Activated T-helper 2 cell treated with anti-CD3 and anti-CD28 coated beads, Interferon-gamma antibody, Interleukin-2, Interleukin-4, amounts not matched to agents 10 μg/mL and 5 μg/mL and 100 μg/mL, durations not matched to agents 14 hours and 24 hours and 36 hours (primary cell): ENCODE results near the gene SMIM31. TPM values are rescaled to one million over a fixed set of nuclear protein-coding genes. Genes with fewer than 3 reads are reported as not detected.

Source experiments
- DNase-seq: peaks from one replicate; pipeline ENCODE4 v3.0.0; 2021; ENCODE audit warnings: low spot score
- H3K27ac Mint-ChIP-seq: one replicate; pipeline ENCODE4 v1.8.0; 2021; ENCODE audit warnings: mixed read lengths
- H3K27me3 Mint-ChIP-seq: one replicate; pipeline ENCODE4 v1.8.0; 2021; ENCODE audit warnings: low read depth, mixed read lengths
- H3K36me3 Mint-ChIP-seq: one replicate; pipeline ENCODE4 v1.8.0; 2021; ENCODE audit warnings: low read depth, mixed read lengths
- H3K4me1 Mint-ChIP-seq: one replicate; pipeline ENCODE4 v1.8.0; 2021; ENCODE audit warnings: low read depth, mixed read lengths
- H3K4me3 Mint-ChIP-seq: one replicate; pipeline ENCODE4 v1.8.0; 2021; ENCODE audit warnings: low read depth, mild to moderate bottlenecking, moderate library complexity, mixed read lengths
- H3K9me3 Mint-ChIP-seq: one replicate; pipeline ENCODE4 v1.8.0; 2021; ENCODE audit warnings: mixed read lengths
- intact Hi-C: fragments of 100-400 bp; cut with micrococcal nuclease; formaldehyde crosslinking; loops from one replicate; pipeline ENCODE4 v1.15.1; 2023
- total RNA-seq: library from RNA; stranded (reverse); gene quantifications from 2 replicates; pipeline ENCODE4 v1.2.3, GENCODE V29; 2022

Gene SMIM31
- total RNA-seq: not detected in 2 replicates

DNA sequence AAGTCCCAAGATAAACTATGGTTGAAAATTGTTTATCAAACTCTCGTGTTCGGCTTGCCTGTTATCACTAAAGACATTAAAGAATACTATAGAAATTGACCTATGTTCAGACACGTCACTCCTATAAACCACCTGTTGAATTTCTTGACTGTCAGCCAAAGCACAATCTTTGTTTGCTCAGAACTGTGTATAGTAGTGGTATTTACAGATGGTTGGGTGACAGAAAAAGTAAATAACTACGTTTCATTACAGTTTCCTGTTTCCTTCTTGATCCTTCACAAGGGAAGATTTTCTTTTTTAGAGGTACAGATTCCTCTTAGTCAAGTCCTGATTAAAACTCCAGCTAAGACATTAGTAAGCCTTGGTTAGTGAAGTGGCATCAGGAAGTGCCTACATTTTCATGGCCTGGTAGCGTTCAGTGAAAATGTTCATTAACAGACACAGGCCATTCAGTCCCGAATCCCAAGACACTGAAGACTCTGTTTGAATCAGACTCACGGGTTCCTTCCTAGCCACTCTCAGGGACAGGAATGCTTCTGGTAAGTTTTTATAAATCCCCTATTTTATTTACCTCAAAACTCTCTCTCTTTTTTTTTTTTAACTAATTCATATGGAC is at the start of gene SMIM31:
SMIM31 (plus strand) TSS at position 259 of the 616 bp plus-strand sequence. CDS start 16,313 bp downstream, outside the sequence.
- Mint-ChIP-seq H3K27ac (no peak within 1 kb of the TSS), H3K9me3 (no peaks in the 10 kb centered on the region), H3K4me1 (no peaks in the 10 kb centered on the region), H3K36me3 (no peaks in the 10 kb centered on the region), H3K27me3 (no peaks in the 10 kb centered on the region), H3K4me3 (no peak within 1 kb of the TSS)
- DNase-seq: no peak
- intact Hi-C loops: no loop called here

DNA sequence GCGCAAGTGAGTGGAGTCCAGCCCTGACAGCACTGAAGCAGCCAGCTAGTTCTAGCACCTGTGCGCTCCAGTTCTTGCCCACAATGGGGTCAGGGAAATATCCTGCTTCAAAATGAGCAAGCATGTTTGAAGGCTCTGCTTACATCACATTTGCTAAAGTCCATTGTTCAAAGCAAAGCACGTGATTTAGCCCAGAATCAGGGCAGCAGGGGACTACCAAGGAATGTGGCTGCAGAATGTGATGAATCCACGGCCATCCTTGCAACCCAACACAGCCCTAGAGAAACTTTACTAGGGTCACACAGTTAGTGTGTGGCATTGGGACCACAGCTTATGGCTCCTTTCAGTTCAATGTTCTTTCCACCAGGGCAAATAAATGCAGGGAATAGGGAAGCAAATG is 47.3 kb upstream of the SMIM31 start:
- Mint-ChIP-seq H3K27me3 (no peaks in the 10 kb centered on the region), H3K4me3 (no peak overlapping the region), H3K9me3 (no peaks in the 10 kb centered on the region), H3K4me1 (peaks cover 1% of the 10 kb centered on the region), H3K27ac (no peak overlapping the region), H3K36me3 (no peaks in the 10 kb centered on the region)
- no peak for DNase-seq
- intact Hi-C loops: no loop called here

- H3K27ac Mint-ChIP-seq: no peak overlapping the region
- no peaks in the 10 kb centered on the region for H3K4me1 Mint-ChIP-seq
- H3K9me3 Mint-ChIP-seq: no peaks in the 10 kb centered on the region
- H3K4me3 Mint-ChIP-seq: no peak overlapping the region
- H3K27me3 Mint-ChIP-seq: no peaks in the 10 kb centered on the region
- no peak for DNase-seq
- intact Hi-C loops: no loop called here
- no peaks in the 10 kb centered on the region for H3K36me3 Mint-ChIP-seq
Observed at GRCh38 chr4:164716901-164717300, 37.0 kb upstream of the SMIM31 start.

GRCh38 chr4:164718827-164719226 is 35.1 kb upstream of the SMIM31 start:
- no peaks in the 10 kb centered on the region for H3K27me3 Mint-ChIP-seq
- no peaks in the 10 kb centered on the region for H3K4me1 Mint-ChIP-seq
- no peak overlapping the region for H3K27ac Mint-ChIP-seq
- no peaks in the 10 kb centered on the region for H3K36me3 Mint-ChIP-seq
- DNase-seq: no peak
- intact Hi-C loops: no loop called here
- H3K9me3 Mint-ChIP-seq: no peaks in the 10 kb centered on the region
- H3K4me3 Mint-ChIP-seq: no peak overlapping the region

DNA sequence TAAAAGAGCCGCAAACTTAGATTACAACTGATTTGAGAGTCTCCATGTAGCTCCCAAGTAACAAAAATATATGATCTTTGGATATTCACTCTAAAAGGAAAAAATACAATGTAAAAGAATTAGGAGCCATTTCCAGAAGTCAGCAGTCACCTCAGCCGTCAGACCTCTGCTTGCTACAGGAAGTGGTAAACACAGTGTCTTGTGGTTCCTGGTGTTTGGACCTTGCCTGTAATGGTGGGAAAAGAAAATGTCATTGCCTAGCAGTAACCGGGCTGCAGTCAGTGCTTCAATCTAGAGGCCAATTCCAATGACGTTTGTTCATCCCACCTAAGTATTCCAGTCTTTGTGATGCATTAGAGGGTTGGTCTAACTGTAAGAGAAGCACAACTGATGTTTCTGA is 28.9 kb upstream of the SMIM31 start:
- Mint-ChIP-seq H3K27ac (no peak overlapping the region), H3K9me3 (no peaks in the 10 kb centered on the region), H3K4me1 (peaks cover 2% of the 10 kb centered on the region), H3K27me3 (peaks cover 4% of the 10 kb centered on the region), H3K36me3 (no peaks in the 10 kb centered on the region), H3K4me3 (no peak overlapping the region)
- intact Hi-C loops: no loop called here
- DNase-seq: no peak

DNA sequence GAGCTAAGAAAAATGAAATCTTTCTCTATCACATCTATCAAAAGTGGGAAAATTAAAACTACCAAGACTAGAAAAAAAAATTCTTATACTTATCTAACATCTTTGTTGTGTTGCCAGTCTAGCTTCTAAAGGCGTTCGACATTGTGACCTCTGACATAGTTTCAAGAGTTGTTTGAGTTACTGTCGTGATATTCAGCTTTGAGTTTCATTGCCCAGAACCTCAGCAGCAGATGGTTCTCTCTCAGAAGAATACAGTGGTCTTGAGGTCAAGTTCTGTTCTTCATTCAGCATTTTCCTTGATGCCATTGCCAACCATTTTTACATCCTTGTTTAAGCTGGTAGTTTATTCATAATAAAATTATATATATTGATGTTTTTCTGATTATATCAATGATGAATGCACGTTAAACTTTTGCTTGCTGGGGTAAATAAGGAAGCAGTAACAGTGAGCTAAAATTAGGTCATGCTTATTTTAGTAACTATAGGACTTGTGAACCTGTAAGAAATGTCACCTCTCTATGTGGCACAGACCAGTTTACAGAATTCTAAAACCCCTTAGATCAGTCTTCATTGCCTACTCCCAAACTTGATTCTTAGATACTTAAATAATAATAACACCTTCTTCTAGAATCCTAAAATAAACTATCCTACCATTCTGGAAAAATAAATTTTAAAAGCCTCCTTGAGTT is 23.1 kb upstream of the SMIM31 start:
- no peaks in the 10 kb centered on the region for H3K9me3 Mint-ChIP-seq
- peaks cover 11% of the 10 kb centered on the region for H3K27me3 Mint-ChIP-seq
- intact Hi-C loops: loop anchor here (1.0 to 10.0 kb wide), 2 partner anchors 31 to 1176 kb away; no protein-coding TSS in a partner anchor
- no peak overlapping the region for H3K4me3 Mint-ChIP-seq
- H3K36me3 Mint-ChIP-seq: no peaks in the 10 kb centered on the region
- H3K27ac Mint-ChIP-seq: no peak overlapping the region
- H3K4me1 Mint-ChIP-seq: no peaks in the 10 kb centered on the region
- DNase-seq: no peak

DNA sequence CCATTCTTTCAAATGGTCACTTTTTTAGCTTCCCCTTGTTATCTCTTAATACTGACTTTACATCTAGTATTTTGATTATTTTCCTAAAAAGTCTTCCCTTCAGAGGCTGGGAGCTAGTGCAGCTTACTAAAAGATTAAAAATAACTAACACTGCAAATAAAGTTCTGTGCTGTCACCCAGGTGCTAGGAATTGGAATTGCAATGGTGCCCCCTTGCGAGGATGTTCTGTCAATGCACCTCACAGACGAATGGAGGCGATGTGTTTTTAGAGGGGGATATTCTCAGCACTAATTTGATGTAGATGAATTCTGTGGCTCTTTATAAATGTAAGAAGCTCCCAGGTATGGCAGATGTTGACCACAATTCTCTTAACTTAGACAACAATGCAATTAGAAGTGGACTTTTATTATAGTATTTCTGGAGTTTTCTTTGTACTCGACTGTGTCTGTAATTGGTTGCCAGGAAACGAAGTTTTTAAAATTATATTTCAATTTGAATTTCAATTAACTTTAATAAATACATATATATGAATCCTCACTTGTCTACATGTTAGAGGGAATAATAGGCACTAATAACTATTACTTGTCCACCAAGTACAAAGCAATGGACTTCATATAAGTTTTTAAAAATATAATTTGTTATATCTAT is 22.0 kb upstream of the SMIM31 start:
- H3K27ac Mint-ChIP-seq: no peak overlapping the region
- peaks cover 11% of the 10 kb centered on the region for H3K27me3 Mint-ChIP-seq
- H3K9me3 Mint-ChIP-seq: no peaks in the 10 kb centered on the region
- DNase-seq: peak; percentile 15
- intact Hi-C loops: loop anchor here (1.0 to 10.0 kb wide), 2 partner anchors 32 to 1177 kb away; no protein-coding TSS in a partner anchor
- H3K4me3 Mint-ChIP-seq: no peak overlapping the region
- H3K36me3 Mint-ChIP-seq: no peaks in the 10 kb centered on the region
- H3K4me1 Mint-ChIP-seq: no peaks in the 10 kb centered on the region

DNA sequence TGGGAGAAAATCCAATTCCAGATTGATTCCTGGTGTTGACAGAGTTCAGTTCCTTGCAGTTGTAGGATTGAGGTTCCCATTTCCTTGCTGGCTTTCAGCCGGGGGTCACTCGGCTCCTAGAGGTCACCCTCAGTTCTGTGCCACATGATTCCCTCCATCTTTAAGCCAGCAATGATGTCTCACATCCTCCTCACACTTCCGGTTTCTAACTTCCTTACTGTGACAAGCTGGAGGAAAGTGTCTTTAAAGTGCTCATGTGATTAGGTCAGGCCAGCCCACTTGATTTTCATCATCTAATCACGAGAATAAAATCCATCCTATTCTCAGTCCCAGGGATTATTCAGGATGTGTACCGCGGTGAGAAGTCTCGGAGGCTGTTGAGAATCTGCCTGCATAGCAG is 19.4 kb upstream of the SMIM31 start:
- Mint-ChIP-seq H3K9me3 (no peaks in the 10 kb centered on the region), H3K4me3 (no peak overlapping the region), H3K36me3 (no peaks in the 10 kb centered on the region), H3K4me1 (no peaks in the 10 kb centered on the region), H3K27ac (no peak overlapping the region), H3K27me3 (peaks cover 9% of the 10 kb centered on the region)
- intact Hi-C loops: loop anchor here (10.0 kb wide), 1 partner anchor 1180 kb away; no protein-coding TSS in a partner anchor
- no peak for DNase-seq

DNA sequence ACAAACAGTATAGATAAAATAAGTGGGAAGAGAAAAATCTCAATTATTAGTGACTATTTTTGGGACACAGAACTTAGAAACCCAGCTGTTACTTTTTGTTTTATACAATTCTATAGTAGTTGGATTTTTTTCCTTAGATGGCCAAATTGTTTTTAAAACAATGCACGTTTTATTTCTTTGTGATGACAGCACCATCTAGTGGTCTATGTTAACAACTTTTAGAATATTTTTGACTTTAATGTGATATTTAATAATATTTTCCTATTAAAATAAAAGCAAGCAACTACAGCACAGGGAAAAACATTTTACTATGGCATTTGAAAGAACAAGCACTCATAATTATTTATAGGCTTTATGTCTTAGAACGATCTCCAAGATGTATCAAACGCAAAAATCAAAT is 5.6 kb upstream of the SMIM31 start:
- Mint-ChIP-seq H3K4me3 (no peak overlapping the region), H3K9me3 (no peaks in the 10 kb centered on the region), H3K27ac (no peak overlapping the region), H3K27me3 (no peaks in the 10 kb centered on the region), H3K4me1 (no peaks in the 10 kb centered on the region), H3K36me3 (no peaks in the 10 kb centered on the region)
- intact Hi-C loops: no loop called here
- DNase-seq: no peak

DNA sequence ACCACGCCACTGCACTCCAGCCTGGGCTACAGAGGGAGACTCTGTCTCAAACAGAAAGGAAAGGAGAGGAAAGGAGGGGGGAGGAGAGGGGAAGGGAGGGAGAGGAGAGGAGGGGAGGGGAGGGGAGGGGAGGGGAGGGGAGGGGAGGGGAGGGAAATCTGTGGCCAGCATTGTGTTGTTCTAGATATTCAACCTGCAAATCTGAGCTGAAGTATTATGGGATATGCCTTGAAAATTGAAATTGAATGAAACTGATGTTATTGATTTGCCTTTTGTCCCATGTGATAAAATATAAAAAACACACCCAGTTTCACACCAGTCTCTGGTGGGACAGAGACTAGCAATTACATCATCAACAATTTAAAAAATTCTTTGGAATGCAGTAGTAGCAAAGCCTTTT is 1.5 kb downstream of the SMIM31 start:
- intact Hi-C loops: no loop called here

DNA sequence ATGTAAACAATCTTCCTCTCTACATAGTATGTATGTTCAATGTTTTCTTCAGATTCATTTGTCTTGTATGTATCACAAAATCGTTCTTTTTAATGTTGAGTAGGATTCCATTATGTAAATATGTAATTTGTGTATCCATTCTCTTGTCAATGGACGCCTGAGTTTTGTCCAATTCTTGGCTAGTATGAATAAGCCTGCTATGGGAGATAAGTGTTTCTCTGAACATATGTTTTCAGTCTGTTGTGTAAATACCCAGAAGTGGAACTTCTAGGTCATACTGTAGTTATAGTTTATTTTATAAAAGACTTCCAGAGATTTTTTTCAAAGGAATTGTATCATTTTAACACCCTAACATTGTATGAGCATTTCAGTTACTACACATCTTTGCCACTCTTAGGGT is 2.8 kb downstream of the SMIM31 start:
- intact Hi-C loops: no loop called here
- H3K9me3 Mint-ChIP-seq: no peaks in the 10 kb centered on the region
- no peaks in the 10 kb centered on the region for H3K27me3 Mint-ChIP-seq
- H3K36me3 Mint-ChIP-seq: no peaks in the 10 kb centered on the region
- no peak overlapping the region for H3K4me3 Mint-ChIP-seq
- DNase-seq: no peak
- no peak overlapping the region for H3K27ac Mint-ChIP-seq
- H3K4me1 Mint-ChIP-seq: no peaks in the 10 kb centered on the region

More for the DNA sequence above, 1.5 kb downstream of the SMIM31 start:
- Mint-ChIP-seq H3K4me1 (no peaks in the 10 kb centered on the region), H3K9me3 (no peaks in the 10 kb centered on the region), H3K27me3 (no peaks in the 10 kb centered on the region), H3K4me3 (no peak overlapping the region), H3K27ac (no peak overlapping the region), H3K36me3 (no peaks in the 10 kb centered on the region)
- DNase-seq: no peak

DNA sequence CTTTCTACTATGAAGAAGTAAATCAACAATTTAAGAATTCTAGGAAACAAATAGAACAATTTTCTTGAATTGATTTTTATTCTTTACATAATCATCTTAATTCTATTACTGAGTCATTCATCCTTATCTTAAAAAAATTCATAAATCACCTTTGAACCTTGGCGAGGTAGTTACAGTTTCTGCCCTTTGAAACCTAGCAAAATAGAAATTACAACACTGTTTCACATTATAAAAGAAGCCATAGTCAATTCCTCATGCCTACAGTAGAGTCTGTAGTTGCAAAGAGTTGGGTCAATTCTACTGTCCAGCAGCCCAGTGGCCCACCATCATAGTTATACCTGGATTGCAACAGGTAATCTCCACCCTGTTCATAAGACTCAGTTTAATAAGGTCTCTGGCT is 7.3 kb downstream of the SMIM31 start:
- no peak for DNase-seq
- Mint-ChIP-seq H3K4me3 (no peak overlapping the region), H3K27ac (no peak overlapping the region), H3K4me1 (no peaks in the 10 kb centered on the region), H3K27me3 (no peaks in the 10 kb centered on the region), H3K36me3 (no peaks in the 10 kb centered on the region), H3K9me3 (no peaks in the 10 kb centered on the region)
- intact Hi-C loops: no loop called here

- intact Hi-C loops: no loop called here
- DNase-seq: no peak
- H3K4me3 Mint-ChIP-seq: no peak overlapping the region
Observed at GRCh38 chr4:164761746-164762275, 7.9 kb downstream of the SMIM31 start.

More at GRCh38 chr4:164761746-164762275, 7.9 kb downstream of the SMIM31 start:
- no peaks in the 10 kb centered on the region for H3K36me3 Mint-ChIP-seq
- no peaks in the 10 kb centered on the region for H3K4me1 Mint-ChIP-seq
- H3K27me3 Mint-ChIP-seq: no peaks in the 10 kb centered on the region
- no peaks in the 10 kb centered on the region for H3K9me3 Mint-ChIP-seq
- no peak overlapping the region for H3K27ac Mint-ChIP-seq
